ENCODE measurements around the gene NCOR2. TPM values are rescaled to one million over a fixed set of nuclear protein-coding genes. Genes with fewer than 3 reads are reported as not detected.

Gene NCOR2
- total and polyA plus RNA-seq, 2 of the 8 experiments (the other 6 are each of a cell fraction or from before 2014, with no cell fraction given), result 14.8 to 275 TPM

DNA sequence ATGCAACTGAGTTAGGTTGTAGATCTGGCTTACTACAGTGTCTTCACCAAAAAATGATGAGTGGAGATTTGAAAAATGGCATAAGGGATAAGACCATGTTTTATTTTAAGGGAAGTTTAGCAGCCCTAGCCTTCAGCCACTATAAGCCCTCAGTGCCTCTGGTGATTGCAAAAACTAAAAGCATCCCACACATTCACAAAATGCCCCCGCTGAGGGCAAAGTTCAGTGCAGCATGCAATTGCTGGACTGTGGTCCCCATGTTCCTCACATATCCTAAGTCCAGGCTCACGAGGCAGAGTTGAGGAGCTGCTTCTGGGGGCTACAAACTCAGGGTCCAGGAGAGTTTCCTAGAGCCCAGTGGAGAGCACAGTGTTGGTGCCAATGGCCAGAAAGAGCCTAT, 29.6 kb upstream of the NCOR2 start (continued):
- no peak for TF ChIP-seq EP300 (IDR thresholded peaks at IDR 0.05; ENCODE audit: borderline replicate concordance in 1 of 2, low read depth in 2 of 2, low read length in 2 of 2)
- TF ChIP-seq MAFK (IDR thresholded peaks at IDR 0.05; ENCODE audit: low read depth, low read length), result no peak
- no peak for TF ChIP-seq HDAC2 (IDR thresholded peaks at IDR 0.05; ENCODE audit: borderline replicate concordance in 1 of 2, low read depth in 2 of 2, low read length in 2 of 2)
- no peak for TF ChIP-seq POLR2AphosphoS5 (IDR thresholded peaks at IDR 0.05; ENCODE audit: low read depth, low read length)
- TF ChIP-seq CTBP2 (IDR thresholded peaks at IDR 0.05; ENCODE audit: borderline replicate concordance, insufficient read depth, insufficient read length, low read length), result no peak
- TF ChIP-seq USF2 (IDR thresholded peaks at IDR 0.05; ENCODE audit: low read length), result no peak

Measured in H1 (cell line).